SK-N-SH (cell line): Measurements from ENCODE around the gene SYNM. TPM values are rescaled to one million over a fixed set of nuclear protein-coding genes. Genes with fewer than 3 reads are reported as not detected.

ENCODE experiments used
- CTCF ChIA-PET: fragments of 300-600, 350-600 bp; formaldehyde crosslinking; extraction: SDS; loops from one replicate; lab custom pipeline; 2021; lab: Yijun Ruan, JAX
- POLR2A ChIA-PET: fragments of 350-600 bp; sonication (Branson Sonifier 250); formaldehyde crosslinking; extraction: SDS; loops from one replicate; lab custom pipeline; 2020; ENCODE audit warnings: antibody characterized with exemption, inconsistent platforms; lab: Yijun Ruan, JAX
- DNase-seq: peaks from one replicate; pipeline ENCODE4 v3.0.0; 2012
- H2AFZ ChIP-seq: fragments of 200-600 bp; sonication (generic); 2 replicates; pipeline ENCODE4 v1.8.1; 2016; ENCODE audit warnings: antibody characterized with exemption, mild to moderate bottlenecking, low read depth
- H3F3A ChIP-seq: fragments of 200-600 bp; sonication (generic); replicated peaks from 2 replicates; pipeline ENCODE3; 2016; ENCODE audit warnings: antibody characterized with exemption, mild to moderate bottlenecking; ENCODE audit not compliant: insufficient read depth
- H3K27ac ChIP-seq, 2 experiments: fragments of 200-500 bp in 1 of 2; fragments of 200-600 bp in 1 of 2; sonication (Bioruptor generic) in 1 of 2; sonication (generic), shearing (Covaris generic) in 1 of 2; 2 replicates each; pipeline versions ENCODE4 v1.5.1 to v1.6.1; 2014 to 2016; ENCODE audit warnings: low read depth in 2 of 2, inconsistent platforms in 1 of 2, low read length in 1 of 2, mild to moderate bottlenecking in 1 of 2, mixed read lengths in 1 of 2
- H3K27me3 ChIP-seq: fragments of 200-600 bp; sonication (generic), shearing (Covaris generic); 2 replicates; pipeline ENCODE4 v1.6.1; 2016; ENCODE audit warnings: mixed run types; ENCODE audit not compliant: insufficient read depth
- H3K36me3 ChIP-seq, 2 experiments: fragments of 200-500 bp in 1 of 2; fragments of 200-600 bp in 1 of 2; sonication (Bioruptor generic) in 1 of 2; sonication (generic) in 1 of 2; replicated peaks in 1 of 2; 2 replicates each; pipeline versions ENCODE3 to v1.5.1; 2014 to 2016; ENCODE audit warnings: low read length in 1 of 2, mild to moderate bottlenecking in 1 of 2; ENCODE audit not compliant: insufficient read depth in 2 of 2, control insufficient read depth in 1 of 2
- H3K4me1 ChIP-seq, 2 experiments: fragments of 200-500 bp in 1 of 2; fragments of 200-600 bp in 1 of 2; sonication (Bioruptor generic) in 1 of 2; sonication (generic), shearing (Covaris generic) in 1 of 2; 2 replicates each; pipeline versions ENCODE4 v1.5.1 to v1.6.1; 2014 to 2016; ENCODE audit warnings: low read depth in 1 of 2, low read length in 1 of 2, mixed run types in 1 of 2; ENCODE audit not compliant: insufficient read depth in 2 of 2, control insufficient read depth in 1 of 2
- H3K4me2 ChIP-seq: fragments of 200-600 bp; sonication (generic), shearing (Covaris generic); 2 replicates; pipeline ENCODE4 v1.6.1; 2017; ENCODE audit warnings: mixed run types
- H3K4me3 ChIP-seq, 2 experiments: fragments of 200-500 bp in 1 of 2; fragments of 200-600 bp in 1 of 2; sonication (Bioruptor generic) in 1 of 2; sonication (generic), shearing (Covaris generic) in 1 of 2; 2 replicates each; pipeline versions ENCODE4 v1.5.1 to v1.8.1; 2014 to 2016; ENCODE audit warnings: low read depth in 2 of 2, inconsistent platforms in 1 of 2, low read length in 1 of 2, mild to moderate bottlenecking in 1 of 2, mixed read lengths in 1 of 2, moderate library complexity in 1 of 2
- H3K79me2 ChIP-seq: fragments of 200-600 bp; sonication (generic); 2 replicates; pipeline ENCODE4 v1.8.1; 2017; ENCODE audit warnings: mild to moderate bottlenecking; ENCODE audit not compliant: insufficient read depth
- H3K9ac ChIP-seq: fragments of 200-600 bp; sonication (generic); 2 replicates; pipeline ENCODE4 v1.6.1; 2017; ENCODE audit warnings: mixed run types
- H3K9me2 ChIP-seq: fragments of 200-600 bp; sonication (generic); 2 replicates; pipeline ENCODE4 v1.6.1; 2017; ENCODE audit warnings: mixed run types
- H3K9me3 ChIP-seq: fragments of 200-600 bp; sonication (generic); 2 replicates; pipeline ENCODE4 v1.6.1; 2017; ENCODE audit warnings: mixed run types, mild to moderate bottlenecking, moderate library complexity
- H4K20me1 ChIP-seq: fragments of 200-600 bp; sonication (generic); 2 replicates; pipeline ENCODE4 v1.6.1; 2017; ENCODE audit warnings: mild to moderate bottlenecking, mixed run types; ENCODE audit not compliant: insufficient read depth
- ELF1 ChIP-seq: IDR thresholded peaks from 2 replicates; pipeline ENCODE4 v1.4.0; 2012
- NFIC ChIP-seq: IDR thresholded peaks from 2 replicates; pipeline ENCODE4 v1.4.0; 2012; ENCODE audit warnings: borderline replicate concordance
- NRF1 ChIP-seq: IDR thresholded peaks from 2 replicates; pipeline ENCODE4 v1.6.1; 2012; ENCODE audit warnings: low read depth, mild to moderate bottlenecking, low read length
- POLR2AphosphoS5 ChIP-seq: IDR thresholded peaks from 2 replicates; pipeline ENCODE4 v1.6.1; 2012; ENCODE audit warnings: low read depth, low read length
- RCOR1 ChIP-seq: fragments of 150-350 bp; IDR thresholded peaks from 2 replicates; pipeline ENCODE4 v1.6.1; 2017; ENCODE audit warnings: antibody characterized with exemption, low read length
- RXRA ChIP-seq: IDR thresholded peaks from 2 replicates; pipeline ENCODE4 v1.4.0; 2012; ENCODE audit warnings: low read depth, mild to moderate bottlenecking, borderline replicate concordance
- SIN3A ChIP-seq: IDR thresholded peaks from 2 replicates; pipeline ENCODE4 v1.6.1; 2012; ENCODE audit warnings: low read depth, mild to moderate bottlenecking, low read length, moderate library complexity, borderline replicate concordance
- TEAD4 ChIP-seq: IDR thresholded peaks from 2 replicates; pipeline ENCODE4 v1.4.0; 2012; ENCODE audit warnings: mild to moderate bottlenecking, borderline replicate concordance; ENCODE audit not compliant: insufficient read depth
- USF2 ChIP-seq: fragments of 150-350 bp; IDR thresholded peaks from 2 replicates; pipeline ENCODE4 v1.6.1; 2017; ENCODE audit warnings: antibody characterized with exemption, low read length, low read depth, borderline replicate concordance
- YY1 ChIP-seq: IDR thresholded peaks from 2 replicates; pipeline ENCODE4 v1.4.0; 2012; ENCODE audit warnings: low read depth, mild to moderate bottlenecking
- WGBS: methylation state at CpG from one replicate; pipeline ENCODE4 v1.1.6; 2017; ENCODE audit warnings: low lambda C conversion rate; 5-methylcytosine and 5-hydroxymethylcytosine counted together
- polyA plus RNA-seq, 3 experiments: library from polyadenylated mRNA; depleted of rRNA; stranded (reverse); fragments of >200 nt; gene quantifications; 2 replicates each; pipeline ENCODE4 v1.2.3, GENCODE V29; 2012
- TF ChIP-seq, protein P1 (sequence below): IDR thresholded peaks from 2 replicates; pipeline ENCODE4 v1.6.1; 2012; ENCODE audit warnings: mild to moderate bottlenecking, low read depth, low read length, moderate library complexity
- TF ChIP-seq, protein P2 (sequence below): IDR thresholded peaks from 2 replicates; pipeline ENCODE4 v1.4.0; 2012; ENCODE audit warnings: low read depth, borderline replicate concordance
- TF ChIP-seq, protein P3 (sequence below): fragments of 150-350 bp; IDR thresholded peaks from 2 replicates; pipeline ENCODE4 v1.6.1; 2016; ENCODE audit warnings: mild to moderate bottlenecking, low read depth, low read length
- TF ChIP-seq, protein P4 (sequence below): IDR thresholded peaks from 2 replicates; pipeline ENCODE4; 2012

SYNM gene
- polyA plus RNA-seq, 1 of the 3 experiments (the other 2 are of a cell fraction), result 5.0 TPM

DNA sequence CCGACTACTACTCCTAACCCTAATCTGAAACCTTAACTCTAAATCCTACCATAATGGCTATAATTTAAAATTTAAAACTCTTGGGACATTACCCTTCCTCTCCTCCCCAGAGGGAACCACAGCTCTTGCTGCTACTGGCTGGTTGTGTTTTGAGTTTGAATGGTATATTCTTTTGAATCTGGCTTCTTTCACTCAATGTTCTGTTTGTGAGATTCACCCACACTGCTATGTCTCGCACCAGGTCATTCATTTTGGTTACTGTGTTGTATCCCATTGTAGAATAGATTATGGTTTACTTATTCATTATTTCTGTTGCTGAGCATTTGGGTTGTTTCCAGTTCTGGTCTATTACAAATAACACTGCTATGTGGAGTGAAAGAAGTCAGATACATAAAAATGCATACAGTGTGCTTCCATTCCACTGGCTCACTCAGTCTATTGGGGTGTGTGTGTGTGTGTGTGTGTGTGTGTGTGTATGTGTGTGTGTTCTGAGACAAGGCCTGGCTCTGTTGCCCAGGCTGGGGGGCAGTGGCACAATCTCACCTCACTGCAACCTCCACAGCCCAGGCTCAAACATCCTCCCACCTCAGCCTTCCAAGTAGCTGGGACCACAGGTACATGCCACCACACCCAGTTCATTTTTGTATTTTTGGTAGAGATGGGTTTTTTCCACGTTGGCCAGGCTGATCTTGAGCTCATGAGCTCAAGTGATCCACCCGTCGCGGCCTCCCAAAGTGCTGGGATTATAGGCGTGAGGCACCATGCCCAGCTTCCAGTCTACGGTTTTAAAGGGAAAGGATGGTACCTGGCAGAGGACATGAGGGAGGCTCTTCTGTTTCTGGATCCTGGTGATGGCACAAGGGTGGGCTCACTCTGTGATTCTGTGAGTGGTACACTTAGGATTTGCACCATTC lies 19.2 kb upstream of the SYNM start:
- Histone ChIP-seq H3K36me3 (no peaks in the 10 kb centered on the region), H4K20me1 (no peaks in the 10 kb centered on the region), H3K4me3 (no peak overlapping the region), H3K9me2 (no peaks in the 10 kb centered on the region), H2AFZ (no peak overlapping the region), H3K4me1 (no peaks in the 10 kb centered on the region), H3K9me3 (no peaks in the 10 kb centered on the region), H3K79me2 (no peaks in the 10 kb centered on the region), H3K27ac (no peak overlapping the region; a peak in 1 of 4 replicates), H3K27me3 (no peaks in the 10 kb centered on the region), H3K4me2 (no peak overlapping the region), H3K9ac (no peak overlapping the region), H3F3A (peaks cover 4% of the 10 kb centered on the region)
- no peak for DNase-seq
- POLR2A ChIA-PET, result no interaction called here
- TF ChIP-seq, protein P1, sequence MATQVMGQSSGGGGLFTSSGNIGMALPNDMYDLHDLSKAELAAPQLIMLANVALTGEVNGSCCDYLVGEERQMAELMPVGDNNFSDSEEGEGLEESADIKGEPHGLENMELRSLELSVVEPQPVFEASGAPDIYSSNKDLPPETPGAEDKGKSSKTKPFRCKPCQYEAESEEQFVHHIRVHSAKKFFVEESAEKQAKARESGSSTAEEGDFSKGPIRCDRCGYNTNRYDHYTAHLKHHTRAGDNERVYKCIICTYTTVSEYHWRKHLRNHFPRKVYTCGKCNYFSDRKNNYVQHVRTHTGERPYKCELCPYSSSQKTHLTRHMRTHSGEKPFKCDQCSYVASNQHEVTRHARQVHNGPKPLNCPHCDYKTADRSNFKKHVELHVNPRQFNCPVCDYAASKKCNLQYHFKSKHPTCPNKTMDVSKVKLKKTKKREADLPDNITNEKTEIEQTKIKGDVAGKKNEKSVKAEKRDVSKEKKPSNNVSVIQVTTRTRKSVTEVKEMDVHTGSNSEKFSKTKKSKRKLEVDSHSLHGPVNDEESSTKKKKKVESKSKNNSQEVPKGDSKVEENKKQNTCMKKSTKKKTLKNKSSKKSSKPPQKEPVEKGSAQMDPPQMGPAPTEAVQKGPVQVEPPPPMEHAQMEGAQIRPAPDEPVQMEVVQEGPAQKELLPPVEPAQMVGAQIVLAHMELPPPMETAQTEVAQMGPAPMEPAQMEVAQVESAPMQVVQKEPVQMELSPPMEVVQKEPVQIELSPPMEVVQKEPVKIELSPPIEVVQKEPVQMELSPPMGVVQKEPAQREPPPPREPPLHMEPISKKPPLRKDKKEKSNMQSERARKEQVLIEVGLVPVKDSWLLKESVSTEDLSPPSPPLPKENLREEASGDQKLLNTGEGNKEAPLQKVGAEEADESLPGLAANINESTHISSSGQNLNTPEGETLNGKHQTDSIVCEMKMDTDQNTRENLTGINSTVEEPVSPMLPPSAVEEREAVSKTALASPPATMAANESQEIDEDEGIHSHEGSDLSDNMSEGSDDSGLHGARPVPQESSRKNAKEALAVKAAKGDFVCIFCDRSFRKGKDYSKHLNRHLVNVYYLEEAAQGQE, result no peak
- TF ChIP-seq SIN3A (no peak), POLR2AphosphoS5 (no peak), TEAD4 (no peak), NRF1 (no peak), ELF1 (no peak), NFIC (no peak), YY1 (no peak), RCOR1 (no peak), USF2 (no peak), RXRA (no peak)
- TF ChIP-seq, protein P2, sequence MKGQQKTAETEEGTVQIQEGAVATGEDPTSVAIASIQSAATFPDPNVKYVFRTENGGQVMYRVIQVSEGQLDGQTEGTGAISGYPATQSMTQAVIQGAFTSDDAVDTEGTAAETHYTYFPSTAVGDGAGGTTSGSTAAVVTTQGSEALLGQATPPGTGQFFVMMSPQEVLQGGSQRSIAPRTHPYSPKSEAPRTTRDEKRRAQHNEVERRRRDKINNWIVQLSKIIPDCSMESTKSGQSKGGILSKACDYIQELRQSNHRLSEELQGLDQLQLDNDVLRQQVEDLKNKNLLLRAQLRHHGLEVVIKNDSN, result no peak
- TF ChIP-seq, protein P3, sequence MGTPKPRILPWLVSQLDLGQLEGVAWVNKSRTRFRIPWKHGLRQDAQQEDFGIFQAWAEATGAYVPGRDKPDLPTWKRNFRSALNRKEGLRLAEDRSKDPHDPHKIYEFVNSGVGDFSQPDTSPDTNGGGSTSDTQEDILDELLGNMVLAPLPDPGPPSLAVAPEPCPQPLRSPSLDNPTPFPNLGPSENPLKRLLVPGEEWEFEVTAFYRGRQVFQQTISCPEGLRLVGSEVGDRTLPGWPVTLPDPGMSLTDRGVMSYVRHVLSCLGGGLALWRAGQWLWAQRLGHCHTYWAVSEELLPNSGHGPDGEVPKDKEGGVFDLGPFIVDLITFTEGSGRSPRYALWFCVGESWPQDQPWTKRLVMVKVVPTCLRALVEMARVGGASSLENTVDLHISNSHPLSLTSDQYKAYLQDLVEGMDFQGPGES, result no peak
- TF ChIP-seq, protein P4, sequence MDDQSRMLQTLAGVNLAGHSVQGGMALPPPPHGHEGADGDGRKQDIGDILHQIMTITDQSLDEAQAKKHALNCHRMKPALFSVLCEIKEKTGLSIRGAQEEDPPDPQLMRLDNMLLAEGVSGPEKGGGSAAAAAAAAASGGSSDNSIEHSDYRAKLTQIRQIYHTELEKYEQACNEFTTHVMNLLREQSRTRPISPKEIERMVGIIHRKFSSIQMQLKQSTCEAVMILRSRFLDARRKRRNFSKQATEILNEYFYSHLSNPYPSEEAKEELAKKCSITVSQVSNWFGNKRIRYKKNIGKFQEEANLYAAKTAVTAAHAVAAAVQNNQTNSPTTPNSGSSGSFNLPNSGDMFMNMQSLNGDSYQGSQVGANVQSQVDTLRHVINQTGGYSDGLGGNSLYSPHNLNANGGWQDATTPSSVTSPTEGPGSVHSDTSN, result no peak
- 78% methylated on average over 8 of the region's 8 CpGs for WGBS
- CTCF ChIA-PET, result interaction anchor here (1.2 to 3.3 kb wide), 4 partner anchors 9 to 128 kb away, joined by 5 to 12 read pairs (median 8); partner anchors contain the start of gene SYNM
